Transverse colon (tissue), 3 donors: Measurements from ENCODE around the gene ROS1.

Experiments
- EP300 ChIP-seq: sonication (generic); formaldehyde crosslinking; IDR thresholded peaks from one replicate; pipeline ENCODE4 v1.6.1; 2017; ENCODE audit warnings: antibody characterized with exemption, low read depth
- POLR2AphosphoS5 ChIP-seq, 3 donors: sonication (generic); formaldehyde crosslinking; IDR thresholded peaks; one replicate each; pipeline ENCODE4 v1.6.1; 2016; ENCODE audit warnings: antibody characterized with exemption in 3 of 3

DNA sequence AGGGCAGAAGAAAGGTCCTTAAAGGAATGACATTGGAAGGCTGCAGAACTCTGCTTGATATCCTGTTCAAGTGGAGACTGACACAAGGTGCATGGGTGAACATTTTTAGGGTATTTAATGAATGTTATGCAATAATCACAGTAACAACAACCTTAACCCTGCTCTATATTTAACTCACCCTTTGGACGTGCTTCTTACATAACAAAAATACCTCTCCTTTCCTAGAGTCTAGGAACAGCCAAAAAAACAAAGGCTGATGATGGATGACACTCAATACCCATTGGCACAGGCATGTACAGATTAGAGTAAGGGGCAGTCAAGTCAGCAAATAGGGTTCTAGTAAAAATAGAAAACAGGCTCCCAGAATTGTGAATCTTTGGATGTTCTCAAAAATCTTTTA, 30.6 kb downstream of the ROS1 start:
- no peak for TF ChIP-seq EP300
- no peak for TF ChIP-seq POLR2AphosphoS5 (IDR thresholded peaks at IDR 0.05)
